ENCODE data around the gene MED8.

- no peak for TF ChIP-seq CTCF (IDR thresholded peaks at IDR 0.05; ENCODE audit: control extremely low read depth in 1 of 3, insufficient read depth in 1 of 3, low read depth in 1 of 3, low read length in 3 of 3)
- no peak for TF ChIP-seq POLR2A (IDR thresholded peaks at IDR 0.05; ENCODE audit: control extremely low read depth in 1 of 2, low read depth in 2 of 2, low read length in 2 of 2)
Measured at GRCh38 chr1:43382027-43382779, 7.4 kb downstream of the MED8 start.

All from H1 (cell line).